DMS153 treated with DMSO at 0.1 percent for 48 hours (cell line): ENCODE results near the gene CST9L.

Source experiments
- DNase-seq: peaks from one replicate; lab custom pipeline; 2025; ENCODE audit not compliant: unreplicated experiment; lab: John Stamatoyannopoulos, UW

CST9L gene

GRCh38 chr20:23547613-23548012 lies 20.7 kb downstream of the CST9L start:
- DNase-seq = no peak

GRCh38 chr20:23546435-23547144 lies 21.7 kb downstream of the CST9L start:
- DNase-seq = no peak

- no peak for DNase-seq
Measured at GRCh38 chr20:23544133-23544532, 24.2 kb downstream of the CST9L start.

DNA sequence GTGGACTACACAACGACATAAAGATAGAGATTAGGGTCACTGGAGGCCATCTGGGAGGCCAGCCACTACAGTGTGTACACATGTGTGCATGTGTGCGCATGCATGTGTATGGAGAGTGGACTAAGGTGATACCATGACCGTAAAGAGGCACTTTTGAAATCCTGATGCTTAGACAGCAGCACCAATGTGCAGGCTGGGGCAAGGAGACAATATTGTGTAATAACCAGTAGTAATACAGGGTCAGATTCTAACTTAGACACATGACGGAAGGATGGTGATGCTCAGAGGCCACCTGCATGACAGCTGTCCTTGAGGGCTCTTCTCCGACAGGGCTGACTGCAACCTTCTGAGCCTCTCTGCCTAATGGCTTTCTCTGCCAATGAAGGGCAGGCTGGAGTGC lies 25.5 kb downstream of the CST9L start:
- DNase-seq = no peak

DNA sequence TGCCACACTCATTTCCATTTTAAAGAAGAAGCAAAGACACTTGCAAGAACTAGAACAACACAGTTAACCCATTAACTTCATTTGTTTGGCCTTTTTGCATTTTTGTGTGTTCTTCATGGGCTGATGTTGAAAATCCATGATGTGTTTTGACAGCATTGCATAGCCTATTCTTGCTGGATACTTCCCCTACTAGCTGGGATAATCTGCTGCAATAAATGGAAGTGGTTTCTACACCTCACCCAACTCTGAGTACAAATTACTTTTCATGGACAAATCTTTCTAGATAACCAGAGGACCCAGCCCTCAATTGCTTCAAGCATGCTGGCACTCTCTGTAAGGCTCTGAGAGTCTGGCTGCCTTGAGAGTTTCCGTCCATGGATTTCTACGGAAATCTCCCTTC lies 26.5 kb downstream of the CST9L start:
- DNase-seq = no peak

GRCh38 chr20:23541330-23541729 lies 27.0 kb downstream of the CST9L start:
- DNase-seq = no peak

DNA sequence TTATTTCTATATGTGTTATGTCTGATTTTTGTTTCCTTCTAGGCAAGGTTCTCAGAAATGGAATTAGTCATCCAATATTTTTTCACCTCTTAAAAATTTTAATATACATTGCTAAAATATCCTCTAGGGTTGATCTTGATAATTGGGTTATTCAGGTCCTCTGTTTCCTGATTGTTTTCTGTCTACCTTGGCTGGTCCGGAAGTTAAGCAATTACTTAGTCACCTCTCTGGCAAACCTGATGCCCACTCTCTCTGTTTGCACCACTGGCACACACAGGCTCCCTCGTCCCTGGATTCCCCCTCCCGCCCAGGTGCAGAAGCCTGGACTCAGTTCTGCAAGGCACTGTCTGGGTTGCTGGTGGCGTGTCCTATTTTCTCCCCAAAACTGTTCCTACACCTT lies 27.7 kb downstream of the CST9L start:
- no peak for DNase-seq

DNA sequence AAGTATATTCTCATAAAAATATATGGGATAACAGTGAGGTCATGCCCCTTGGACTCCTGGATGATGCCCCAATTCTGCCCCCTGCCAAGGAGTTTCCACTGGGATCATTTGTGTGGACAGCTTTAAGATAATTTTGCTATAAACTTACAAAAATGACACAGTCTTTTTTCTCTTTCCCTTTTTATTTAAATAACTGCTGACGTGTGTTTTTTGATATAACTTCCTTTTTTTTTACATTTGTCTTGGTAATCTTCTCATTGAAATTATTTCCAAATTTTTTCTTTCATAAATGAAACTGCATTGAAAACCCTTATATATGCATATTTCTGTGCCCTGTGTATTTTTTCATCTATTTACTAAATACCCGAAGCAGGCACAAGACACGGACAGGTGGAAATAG lies 31.3 kb downstream of the CST9L start:
- DNase-seq = no peak

GRCh38 chr20:23536328-23536974 lies 31.8 kb downstream of the CST9L start:
- DNase-seq = no peak

GRCh38 chr20:23534801-23535593 lies 33.3 kb downstream of the CST9L start:
- DNase-seq = no peak

DNA sequence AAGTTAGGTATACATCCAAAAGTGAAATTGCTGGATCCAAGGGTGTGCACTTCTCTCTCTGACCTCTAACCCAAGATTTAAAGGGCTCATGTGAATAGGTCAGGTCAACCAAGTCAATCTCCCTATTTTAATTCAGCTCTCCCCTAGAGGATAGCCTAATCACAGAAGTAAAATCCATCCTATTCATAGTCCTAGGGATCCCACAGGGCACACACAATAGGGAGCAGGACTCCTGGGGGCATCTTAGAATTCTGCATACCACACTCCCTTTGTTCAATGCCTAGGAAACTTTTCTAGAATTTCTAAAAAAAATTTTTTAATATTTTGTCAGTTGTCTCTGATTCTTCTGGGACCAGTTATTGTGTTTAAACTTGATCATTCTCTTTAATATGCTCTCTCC lies 35.1 kb downstream of the CST9L start:
- DNase-seq = no peak

DNA sequence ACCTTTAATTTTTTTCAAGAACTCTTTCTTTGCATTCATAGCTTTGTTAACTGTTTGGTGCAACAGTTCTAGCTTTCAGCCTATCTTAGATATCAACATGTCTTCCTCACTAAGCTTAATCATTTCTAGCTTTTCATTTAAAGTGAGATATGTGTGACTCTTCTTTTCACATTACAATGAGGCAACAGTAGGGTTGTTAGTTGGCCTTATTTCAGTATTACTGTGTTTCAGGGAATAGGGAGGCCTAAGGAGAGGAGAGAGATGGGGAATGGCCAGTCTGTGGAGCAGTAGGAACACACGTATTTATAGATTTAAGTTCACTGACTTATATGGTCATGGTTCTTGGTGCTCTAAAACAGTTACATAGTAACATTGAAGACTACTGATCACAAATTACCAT lies 35.8 kb downstream of the CST9L start:
- DNase-seq = no peak

GRCh38 chr20:23530937-23531567 lies 37.2 kb downstream of the CST9L start:
- DNase-seq = no peak

- DNase-seq = no peak
Measured at GRCh38 chr20:23528867-23529431, 39.3 kb downstream of the CST9L start.

DNA sequence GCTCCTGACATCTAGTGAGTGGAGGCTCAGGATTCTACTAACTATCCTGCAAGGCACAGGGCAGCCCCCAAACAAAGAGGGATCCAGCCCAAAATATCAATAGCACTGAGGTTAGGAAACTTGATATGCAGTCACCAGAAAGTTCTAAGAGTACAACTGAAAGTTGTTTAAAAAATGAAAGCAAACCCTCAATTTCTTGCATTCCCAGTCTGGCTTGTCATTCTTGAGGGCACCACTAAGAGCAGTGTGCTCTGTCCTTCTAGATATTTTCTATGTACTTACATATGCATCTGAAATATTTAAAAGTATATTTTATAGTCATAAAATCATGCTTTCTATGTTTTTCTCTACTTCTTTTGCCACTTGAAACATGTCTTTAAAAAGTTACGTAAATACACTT lies 41.4 kb downstream of the CST9L start:
- DNase-seq = no peak

DNA sequence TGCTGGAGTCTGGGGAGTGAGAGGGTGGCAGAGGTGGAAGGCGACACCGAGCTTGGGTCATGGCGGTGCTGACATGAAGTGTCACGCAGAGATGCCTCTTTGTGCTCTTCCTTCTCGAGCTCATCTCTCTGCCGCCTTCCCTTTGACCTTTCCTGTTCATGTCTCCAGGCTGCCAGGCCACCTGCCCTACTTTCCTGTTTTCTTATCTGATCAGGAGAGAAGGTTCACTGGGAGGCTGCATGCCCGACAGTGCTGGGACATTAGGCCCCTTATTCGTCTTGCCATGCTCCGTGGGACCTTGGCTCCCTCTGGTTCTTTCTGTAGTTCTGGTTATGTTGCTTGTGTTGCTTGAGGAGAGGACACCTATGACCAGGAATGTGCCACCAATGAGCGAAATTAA lies 44.1 kb downstream of the CST9L start:
- no peak for DNase-seq

DNA sequence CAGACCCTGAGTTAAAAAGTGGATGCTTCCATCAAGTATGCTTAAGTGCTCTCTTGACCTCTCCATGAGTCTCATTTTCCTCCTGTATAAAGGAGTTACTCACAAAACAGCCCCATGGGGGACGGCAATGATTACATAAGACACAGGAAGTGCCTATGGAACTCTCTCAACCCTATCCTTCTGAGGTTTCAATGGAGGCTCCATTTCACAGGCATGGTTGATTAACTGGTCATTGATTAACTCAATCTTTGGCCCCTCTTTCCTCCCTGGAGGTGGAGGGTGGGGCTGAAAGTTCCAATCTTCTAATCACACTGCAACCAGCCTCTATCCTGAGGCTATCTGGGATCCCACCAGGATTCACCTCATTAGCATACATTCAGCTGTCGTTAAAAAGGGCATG lies 48.1 kb downstream of the CST9L start:
- no peak for DNase-seq

GRCh38 chr20:23519556-23519955 lies 48.7 kb downstream of the CST9L start:
- DNase-seq = no peak

GRCh38 chr20:23517719-23518118 lies 50.6 kb downstream of the CST9L start:
- DNase-seq = no peak

- no peak for DNase-seq
Measured at GRCh38 chr20:23515250-23515939, 52.9 kb downstream of the CST9L start.

- DNase-seq = no peak
Measured at GRCh38 chr20:23514848-23515247, 53.4 kb downstream of the CST9L start.
